SK-N-SH (cell line): Measurements from ENCODE around the gene DPP10. TPM values are rescaled to one million over a fixed set of nuclear protein-coding genes. Genes with fewer than 3 reads are reported as not detected.

Experiments
- CTCF ChIA-PET: fragments of 300-600, 350-600 bp; formaldehyde crosslinking; extraction: SDS; loops from one replicate; lab custom pipeline; 2021; lab: Yijun Ruan, JAX
- POLR2A ChIA-PET: fragments of 350-600 bp; sonication (Branson Sonifier 250); formaldehyde crosslinking; extraction: SDS; loops from one replicate; lab custom pipeline; 2020; ENCODE audit warnings: antibody characterized with exemption, inconsistent platforms; lab: Yijun Ruan, JAX
- DNase-seq: peaks from one replicate; pipeline ENCODE4 v3.0.0; 2012
- H2AFZ ChIP-seq: fragments of 200-600 bp; sonication (generic); 2 replicates; pipeline ENCODE4 v1.8.1; 2016; ENCODE audit warnings: antibody characterized with exemption, mild to moderate bottlenecking, low read depth
- H3F3A ChIP-seq: fragments of 200-600 bp; sonication (generic); replicated peaks from 2 replicates; pipeline ENCODE3; 2016; ENCODE audit warnings: antibody characterized with exemption, mild to moderate bottlenecking; ENCODE audit not compliant: insufficient read depth
- H3K27ac ChIP-seq, 2 experiments: fragments of 200-500 bp in 1 of 2; fragments of 200-600 bp in 1 of 2; sonication (Bioruptor generic) in 1 of 2; sonication (generic), shearing (Covaris generic) in 1 of 2; 2 replicates each; pipeline versions ENCODE4 v1.5.1 to v1.6.1; 2014 to 2016; ENCODE audit warnings: low read depth in 2 of 2, inconsistent platforms in 1 of 2, low read length in 1 of 2, mild to moderate bottlenecking in 1 of 2, mixed read lengths in 1 of 2
- H3K27me3 ChIP-seq: fragments of 200-600 bp; sonication (generic), shearing (Covaris generic); 2 replicates; pipeline ENCODE4 v1.6.1; 2016; ENCODE audit warnings: mixed run types; ENCODE audit not compliant: insufficient read depth
- H3K36me3 ChIP-seq, 2 experiments: fragments of 200-500 bp in 1 of 2; fragments of 200-600 bp in 1 of 2; sonication (Bioruptor generic) in 1 of 2; sonication (generic) in 1 of 2; replicated peaks in 1 of 2; 2 replicates each; pipeline versions ENCODE3 to v1.5.1; 2014 to 2016; ENCODE audit warnings: low read length in 1 of 2, mild to moderate bottlenecking in 1 of 2; ENCODE audit not compliant: insufficient read depth in 2 of 2, control insufficient read depth in 1 of 2
- H3K4me1 ChIP-seq, 2 experiments: fragments of 200-500 bp in 1 of 2; fragments of 200-600 bp in 1 of 2; sonication (Bioruptor generic) in 1 of 2; sonication (generic), shearing (Covaris generic) in 1 of 2; 2 replicates each; pipeline versions ENCODE4 v1.5.1 to v1.6.1; 2014 to 2016; ENCODE audit warnings: low read depth in 1 of 2, low read length in 1 of 2, mixed run types in 1 of 2; ENCODE audit not compliant: insufficient read depth in 2 of 2, control insufficient read depth in 1 of 2
- H3K4me2 ChIP-seq: fragments of 200-600 bp; sonication (generic), shearing (Covaris generic); 2 replicates; pipeline ENCODE4 v1.6.1; 2017; ENCODE audit warnings: mixed run types
- H3K4me3 ChIP-seq, 2 experiments: fragments of 200-500 bp in 1 of 2; fragments of 200-600 bp in 1 of 2; sonication (Bioruptor generic) in 1 of 2; sonication (generic), shearing (Covaris generic) in 1 of 2; 2 replicates each; pipeline versions ENCODE4 v1.5.1 to v1.8.1; 2014 to 2016; ENCODE audit warnings: low read depth in 2 of 2, inconsistent platforms in 1 of 2, low read length in 1 of 2, mild to moderate bottlenecking in 1 of 2, mixed read lengths in 1 of 2, moderate library complexity in 1 of 2
- H3K79me2 ChIP-seq: fragments of 200-600 bp; sonication (generic); 2 replicates; pipeline ENCODE4 v1.8.1; 2017; ENCODE audit warnings: mild to moderate bottlenecking; ENCODE audit not compliant: insufficient read depth
- H3K9ac ChIP-seq: fragments of 200-600 bp; sonication (generic); 2 replicates; pipeline ENCODE4 v1.6.1; 2017; ENCODE audit warnings: mixed run types
- H3K9me2 ChIP-seq: fragments of 200-600 bp; sonication (generic); 2 replicates; pipeline ENCODE4 v1.6.1; 2017; ENCODE audit warnings: mixed run types
- H3K9me3 ChIP-seq: fragments of 200-600 bp; sonication (generic); 2 replicates; pipeline ENCODE4 v1.6.1; 2017; ENCODE audit warnings: mixed run types, mild to moderate bottlenecking, moderate library complexity
- H4K20me1 ChIP-seq: fragments of 200-600 bp; sonication (generic); 2 replicates; pipeline ENCODE4 v1.6.1; 2017; ENCODE audit warnings: mild to moderate bottlenecking, mixed run types; ENCODE audit not compliant: insufficient read depth
- CHD2 ChIP-seq: fragments of 150-350 bp; IDR thresholded peaks from 2 replicates; pipeline ENCODE4 v1.6.1; 2018; ENCODE audit warnings: low read length; ENCODE audit not compliant: partially characterized antibody
- CTCF ChIP-seq: fragments of 200-600 bp; sonication (generic); IDR thresholded peaks from 2 replicates; pipeline ENCODE4 v1.6.1; 2017; ENCODE audit warnings: antibody characterized with exemption, mild to moderate bottlenecking, moderate library complexity
- EP300 ChIP-seq, 2 experiments: IDR thresholded peaks; 2 replicates each; pipeline versions ENCODE4 v1.4.0 to v1.6.1; 2012; ENCODE audit warnings: borderline replicate concordance in 1 of 2, low read depth in 1 of 2, low read length in 1 of 2
- EZH2phosphoT487 ChIP-seq: fragments of 200-600 bp; sonication (generic); IDR thresholded peaks from 2 replicates; pipeline ENCODE4 v1.6.1; 2017; ENCODE audit warnings: low read depth, mixed run types, mild to moderate bottlenecking, antibody characterized with exemption, moderate library complexity, borderline replicate concordance
- FOSL2 ChIP-seq: IDR thresholded peaks from 2 replicates; pipeline ENCODE4 v1.4.0; 2012; ENCODE audit warnings: low read depth, mild to moderate bottlenecking, moderate library complexity, borderline replicate concordance
- FOXJ3 ChIP-seq: sonication (generic); formaldehyde crosslinking; IDR thresholded peaks from 2 replicates; pipeline ENCODE4 v1.5.1; 2020; ENCODE audit warnings: mild to moderate bottlenecking, missing genetic modification reagents
- FOXM1 ChIP-seq: IDR thresholded peaks from 2 replicates; pipeline ENCODE4 v1.4.0; 2012; ENCODE audit warnings: low read depth, mild to moderate bottlenecking
- IRF3 ChIP-seq: fragments of 150-350 bp; IDR thresholded peaks from 2 replicates; pipeline ENCODE4 v1.6.1; 2016; ENCODE audit warnings: mild to moderate bottlenecking, low read depth, low read length
- MAX ChIP-seq: IDR thresholded peaks from 2 replicates; pipeline ENCODE4 v1.4.0; 2012; ENCODE audit warnings: low read depth
- MXI1 ChIP-seq: IDR thresholded peaks from 2 replicates; pipeline ENCODE4 v1.6.1; 2012; ENCODE audit warnings: mild to moderate bottlenecking, low read depth, low read length, improper control_type of control experiment
- PBX3 ChIP-seq: IDR thresholded peaks from 2 replicates; pipeline ENCODE4; 2012
- RFX5 ChIP-seq: IDR thresholded peaks from 2 replicates; pipeline ENCODE4 v1.6.1; 2012; ENCODE audit warnings: mild to moderate bottlenecking, improper control_type of control experiment, low read length
- RXRA ChIP-seq: IDR thresholded peaks from 2 replicates; pipeline ENCODE4 v1.4.0; 2012; ENCODE audit warnings: low read depth, mild to moderate bottlenecking, borderline replicate concordance
- SMC3 ChIP-seq: IDR thresholded peaks from 2 replicates; pipeline ENCODE4 v1.6.1; 2012; ENCODE audit warnings: low read depth, low read length, improper control_type of control experiment
- TCF12 ChIP-seq: IDR thresholded peaks from 2 replicates; pipeline ENCODE4 v1.4.0; 2012
- USF1 ChIP-seq: IDR thresholded peaks from 2 replicates; pipeline ENCODE4 v1.4.0; 2012; ENCODE audit warnings: low read depth, borderline replicate concordance
- WGBS: methylation state at CpG from one replicate; pipeline ENCODE4 v1.1.6; 2017; ENCODE audit warnings: low lambda C conversion rate; 5-methylcytosine and 5-hydroxymethylcytosine counted together
- polyA plus RNA-seq, 3 experiments: library from polyadenylated mRNA; depleted of rRNA; stranded (reverse); fragments of >200 nt; gene quantifications; 2 replicates each; pipeline ENCODE4 v1.2.3, GENCODE V29; 2012
- TF ChIP-seq, protein P1 (sequence below): IDR thresholded peaks from 2 replicates; pipeline ENCODE4 v1.6.1; 2012; ENCODE audit warnings: mild to moderate bottlenecking, low read depth, low read length, moderate library complexity
- TF ChIP-seq, protein P2 (sequence below): IDR thresholded peaks from 2 replicates; pipeline ENCODE4 v1.4.0; 2012; ENCODE audit warnings: low read depth, borderline replicate concordance

DPP10 gene
- polyA plus RNA-seq, 1 of the 3 experiments (the other 2 are of a cell fraction) = not detected

- peak; percentile 3 for DNase-seq
- H3K9ac ChIP-seq = no peak overlapping the region
- H3K9me3 ChIP-seq = no peaks in the 10 kb centered on the region
- no peak overlapping the region for H3K4me2 ChIP-seq
- WGBS = 0% methylated on average over 2 of the region's 2 CpGs
- POLR2A ChIA-PET = no interaction called here
- H3K4me1 ChIP-seq = no peaks in the 10 kb centered on the region
- H4K20me1 ChIP-seq = no peaks in the 10 kb centered on the region
- no peaks in the 10 kb centered on the region for H3K9me2 ChIP-seq
- TF ChIP-seq FOXJ3 = no peak
- TF ChIP-seq EZH2phosphoT487 = no peak
- TF ChIP-seq, protein P1, sequence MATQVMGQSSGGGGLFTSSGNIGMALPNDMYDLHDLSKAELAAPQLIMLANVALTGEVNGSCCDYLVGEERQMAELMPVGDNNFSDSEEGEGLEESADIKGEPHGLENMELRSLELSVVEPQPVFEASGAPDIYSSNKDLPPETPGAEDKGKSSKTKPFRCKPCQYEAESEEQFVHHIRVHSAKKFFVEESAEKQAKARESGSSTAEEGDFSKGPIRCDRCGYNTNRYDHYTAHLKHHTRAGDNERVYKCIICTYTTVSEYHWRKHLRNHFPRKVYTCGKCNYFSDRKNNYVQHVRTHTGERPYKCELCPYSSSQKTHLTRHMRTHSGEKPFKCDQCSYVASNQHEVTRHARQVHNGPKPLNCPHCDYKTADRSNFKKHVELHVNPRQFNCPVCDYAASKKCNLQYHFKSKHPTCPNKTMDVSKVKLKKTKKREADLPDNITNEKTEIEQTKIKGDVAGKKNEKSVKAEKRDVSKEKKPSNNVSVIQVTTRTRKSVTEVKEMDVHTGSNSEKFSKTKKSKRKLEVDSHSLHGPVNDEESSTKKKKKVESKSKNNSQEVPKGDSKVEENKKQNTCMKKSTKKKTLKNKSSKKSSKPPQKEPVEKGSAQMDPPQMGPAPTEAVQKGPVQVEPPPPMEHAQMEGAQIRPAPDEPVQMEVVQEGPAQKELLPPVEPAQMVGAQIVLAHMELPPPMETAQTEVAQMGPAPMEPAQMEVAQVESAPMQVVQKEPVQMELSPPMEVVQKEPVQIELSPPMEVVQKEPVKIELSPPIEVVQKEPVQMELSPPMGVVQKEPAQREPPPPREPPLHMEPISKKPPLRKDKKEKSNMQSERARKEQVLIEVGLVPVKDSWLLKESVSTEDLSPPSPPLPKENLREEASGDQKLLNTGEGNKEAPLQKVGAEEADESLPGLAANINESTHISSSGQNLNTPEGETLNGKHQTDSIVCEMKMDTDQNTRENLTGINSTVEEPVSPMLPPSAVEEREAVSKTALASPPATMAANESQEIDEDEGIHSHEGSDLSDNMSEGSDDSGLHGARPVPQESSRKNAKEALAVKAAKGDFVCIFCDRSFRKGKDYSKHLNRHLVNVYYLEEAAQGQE = no peak
- TF ChIP-seq MXI1 = no peak
- TF ChIP-seq PBX3 = no peak
- TF ChIP-seq CHD2 = no peak
- no peak for TF ChIP-seq FOXM1
- no peak for TF ChIP-seq CTCF
- no peak for TF ChIP-seq MAX
- TF ChIP-seq SMC3 = no peak
- TF ChIP-seq RXRA = no peak
- TF ChIP-seq, protein P2, sequence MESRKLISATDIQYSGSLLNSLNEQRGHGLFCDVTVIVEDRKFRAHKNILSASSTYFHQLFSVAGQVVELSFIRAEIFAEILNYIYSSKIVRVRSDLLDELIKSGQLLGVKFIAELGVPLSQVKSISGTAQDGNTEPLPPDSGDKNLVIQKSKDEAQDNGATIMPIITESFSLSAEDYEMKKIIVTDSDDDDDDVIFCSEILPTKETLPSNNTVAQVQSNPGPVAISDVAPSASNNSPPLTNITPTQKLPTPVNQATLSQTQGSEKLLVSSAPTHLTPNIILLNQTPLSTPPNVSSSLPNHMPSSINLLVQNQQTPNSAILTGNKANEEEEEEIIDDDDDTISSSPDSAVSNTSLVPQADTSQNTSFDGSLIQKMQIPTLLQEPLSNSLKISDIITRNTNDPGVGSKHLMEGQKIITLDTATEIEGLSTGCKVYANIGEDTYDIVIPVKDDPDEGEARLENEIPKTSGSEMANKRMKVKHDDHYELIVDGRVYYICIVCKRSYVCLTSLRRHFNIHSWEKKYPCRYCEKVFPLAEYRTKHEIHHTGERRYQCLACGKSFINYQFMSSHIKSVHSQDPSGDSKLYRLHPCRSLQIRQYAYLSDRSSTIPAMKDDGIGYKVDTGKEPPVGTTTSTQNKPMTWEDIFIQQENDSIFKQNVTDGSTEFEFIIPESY = no peak
- TF ChIP-seq USF1 = no peak
- no peak for TF ChIP-seq EP300 (IDR thresholded peaks at IDR 0.05; ENCODE audit: borderline replicate concordance in 1 of 2, low read depth in 1 of 2, low read length in 1 of 2)
- no peak for TF ChIP-seq TCF12
- no peak for TF ChIP-seq RFX5
- TF ChIP-seq FOSL2 = no peak
- TF ChIP-seq IRF3 = no peak
- H3F3A ChIP-seq = no peaks in the 10 kb centered on the region
- no peaks in the 10 kb centered on the region for H3K27me3 ChIP-seq
- CTCF ChIA-PET = no interaction called here
- no peak overlapping the region for H2AFZ ChIP-seq
- no peak overlapping the region for H3K27ac ChIP-seq
- H3K79me2 ChIP-seq = no peaks in the 10 kb centered on the region
- no peaks in the 10 kb centered on the region for H3K36me3 ChIP-seq
- no peak overlapping the region for H3K4me3 ChIP-seq
These were observed 477.5 kb downstream of the DPP10 start for GRCh38 chr2:114919985-114920384.
